HCT116 (cell line): ENCODE results near the gene GCAT. TPM values are rescaled to one million over a fixed set of nuclear protein-coding genes. Genes with fewer than 3 reads are reported as not detected.
A peak's percentile ranks its signal among the peaks of the same experiment; 100 is the strongest.

Experiments
- ATAC-seq: fragments of 200-7000 bp; cut with Tn5 transposase; 2 replicates; pipeline ENCODE4 v1.9.1; 2020; ENCODE audit warnings: mild to moderate bottlenecking, moderate library complexity
- Bru-seq: library from RNA; stranded (reverse); fragments of 400-500 nt; gene quantifications from one replicate; lab custom pipeline; 2021; lab: Mats Ljungman, UMichigan
- BruChase-seq, 2 experiments: library from RNA; stranded (reverse); fragments of 400-500 nt; gene quantifications; one replicate each; lab custom pipeline; 2021; lab: Mats Ljungman, UMichigan
- BruUV-seq: library from RNA; stranded (reverse); fragments of 400-500 nt; replicated peaks from 2 replicates; lab custom pipeline; 2021; lab: Mats Ljungman, UMichigan
- CTCF ChIA-PET: fragments of 300-600 bp; sonication (Branson Sonifier 250); formaldehyde crosslinking; loops from one replicate; lab custom pipeline; 2021; ENCODE audit warnings: antibody characterized with exemption; lab: Charles Lee
- POLR2A ChIA-PET: fragments of 300-600, 350-600 bp; sonication (Branson Sonifier 250); formaldehyde crosslinking; loops from one replicate; lab custom pipeline; 2021; ENCODE audit warnings: antibody characterized with exemption; lab: Charles Lee
- RAD21 ChIA-PET, 2 experiments: fragments of 300-600 bp; sonication (Branson Sonifier 250); formaldehyde crosslinking; loops; one replicate each; lab custom pipeline; 2023; ENCODE audit warnings: low total read pairs in 2 of 2; ENCODE audit not compliant: uncharacterized antibody in 2 of 2, unreplicated experiment in 2 of 2, low non-redundant PET in 1 of 2; lab: Charles Lee
- DNase-seq: peaks from one replicate; pipeline ENCODE4 v3.0.0-alpha.2; 2010; ENCODE audit warnings: low read depth, low spot score
- H2AFZ ChIP-seq: fragments of 200-600 bp; shearing (Covaris generic), sonication (generic); 2 replicates; pipeline ENCODE4 v1.6.1; 2017; ENCODE audit warnings: low read depth, mixed run types, mixed read lengths, antibody characterized with exemption, low read length; ENCODE audit not compliant: poor library complexity, severe bottlenecking
- H3K27ac ChIP-seq: 2 replicates; pipeline ENCODE4 v1.5.1; 2012; ENCODE audit warnings: low read depth, low read length
- H3K27me3 ChIP-seq: fragments of 200-600 bp; sonication (generic); 2 replicates; pipeline ENCODE4 v1.6.1; 2016; ENCODE audit warnings: mixed run types, low read length, mixed read lengths; ENCODE audit not compliant: insufficient read depth
- H3K36me3 ChIP-seq, 2 experiments: fragments of 200-500 bp in 1 of 2; fragments of 200-600 bp in 1 of 2; sonication (Bioruptor generic) in 1 of 2; sonication (generic) in 1 of 2; 2 replicates each; pipeline versions ENCODE4 v1.5.1 to v1.6.1; 2014 to 2016; ENCODE audit warnings: low read length in 2 of 2, inconsistent platforms in 1 of 2, mixed read lengths in 1 of 2, mixed run types in 1 of 2; ENCODE audit not compliant: insufficient read depth in 2 of 2, control insufficient read depth in 1 of 2
- H3K4me1 ChIP-seq, 2 experiments: fragments of 200-600 bp in 1 of 2; sonication (generic) in 1 of 2; 2 replicates each; pipeline versions ENCODE4 v1.5.1 to v1.6.1; 2012 to 2017; ENCODE audit warnings: low read length in 2 of 2, inconsistent platforms in 1 of 2, mild to moderate bottlenecking in 1 of 2, mixed read lengths in 1 of 2, mixed run types in 1 of 2, moderate library complexity in 1 of 2; ENCODE audit not compliant: insufficient read depth in 2 of 2, control insufficient read depth in 1 of 2
- H3K4me2 ChIP-seq: fragments of 200-600 bp; sonication (generic); 2 replicates; pipeline ENCODE4 v1.6.1; 2017; ENCODE audit warnings: mixed run types, low read length, mixed read lengths
- H3K4me3 ChIP-seq, 2 experiments: fragments of 200-600 bp in 1 of 2; sonication (generic) in 1 of 2; replicated peaks in 1 of 2; 2 replicates each; pipeline ENCODE4 v1.5.1; 2011 to 2016; ENCODE audit warnings: low read length in 2 of 2, control low read depth in 1 of 2, low read depth in 1 of 2, mild to moderate bottlenecking in 1 of 2, mixed read lengths in 1 of 2, mixed run types in 1 of 2
- H3K79me2 ChIP-seq: fragments of 200-600 bp; sonication (generic); 2 replicates; pipeline ENCODE4 v1.6.1; 2017; ENCODE audit warnings: mild to moderate bottlenecking, mixed run types, low read length, moderate library complexity, mixed read lengths; ENCODE audit not compliant: insufficient read depth
- H3K9ac ChIP-seq: fragments of 200-600 bp; sonication (generic); 2 replicates; pipeline ENCODE4 v1.6.1; 2016; ENCODE audit warnings: low read length, mixed read lengths
- H3K9me2 ChIP-seq: fragments of 200-600 bp; sonication (generic), shearing (Covaris generic); 2 replicates; pipeline ENCODE4 v1.6.1; 2017; ENCODE audit warnings: mixed run types, mild to moderate bottlenecking, moderate library complexity; ENCODE audit not compliant: insufficient read depth
- H3K9me3 ChIP-seq, 2 experiments: fragments of 200-500 bp in 1 of 2; fragments of 200-600 bp in 1 of 2; sonication (Bioruptor generic) in 1 of 2; sonication (generic) in 1 of 2; 2 replicates each; pipeline ENCODE4 v1.6.1; 2014 to 2017; ENCODE audit warnings: low read length in 2 of 2, mixed read lengths in 2 of 2, inconsistent platforms in 1 of 2, low read depth in 1 of 2, mild to moderate bottlenecking in 1 of 2, mixed run types in 1 of 2, moderate library complexity in 1 of 2; ENCODE audit not compliant: control insufficient read depth in 1 of 2, insufficient read depth in 1 of 2
- H4K20me1 ChIP-seq: fragments of 200-600 bp; sonication (generic), shearing (Covaris generic); 2 replicates; pipeline ENCODE4 v1.6.1; 2017; ENCODE audit warnings: mixed run types, mild to moderate bottlenecking, moderate library complexity; ENCODE audit not compliant: insufficient read depth
- CBX3 ChIP-seq: IDR thresholded peaks from 2 replicates; pipeline ENCODE4 v1.6.1; 2012; ENCODE audit warnings: low read depth
- CEBPB ChIP-seq: IDR thresholded peaks from 2 replicates; pipeline ENCODE4 v1.6.1; 2012; ENCODE audit warnings: low read depth
- ELF1 ChIP-seq: IDR thresholded peaks from 2 replicates; pipeline ENCODE4 v1.6.1; 2012; ENCODE audit warnings: low read depth, borderline replicate concordance
- EZH2 ChIP-seq: fragments of 200-600 bp; sonication (generic); IDR thresholded peaks from 2 replicates; pipeline ENCODE4 v1.6.1; 2017; ENCODE audit warnings: antibody characterized with exemption, mixed run types
- FOSL1 ChIP-seq: IDR thresholded peaks from 2 replicates; pipeline ENCODE4 v1.6.1; 2012; ENCODE audit warnings: low read depth
- JUND ChIP-seq: IDR thresholded peaks from 2 replicates; pipeline ENCODE4 v1.6.1; 2012
- POLR2A ChIP-seq: IDR thresholded peaks from 2 replicates; pipeline ENCODE4 v1.7.0; 2011; ENCODE audit warnings: borderline replicate concordance; ENCODE audit not compliant: insufficient read depth, insufficient read length; ENCODE audit errors: extremely low read depth
- POLR2AphosphoS5 ChIP-seq: IDR thresholded peaks from 2 replicates; pipeline ENCODE4 v1.6.1; 2011; ENCODE audit warnings: mild to moderate bottlenecking, low read depth, low read length, moderate library complexity
- RAD21 ChIP-seq: IDR thresholded peaks from 2 replicates; pipeline ENCODE4 v1.6.1; 2012; ENCODE audit warnings: low read depth, mild to moderate bottlenecking
- SIN3A ChIP-seq: IDR thresholded peaks from 2 replicates; pipeline ENCODE4 v1.6.1; 2012; ENCODE audit warnings: low read depth
- SP1 ChIP-seq: IDR thresholded peaks from 2 replicates; pipeline ENCODE4 v1.6.1; 2012; ENCODE audit warnings: low read depth
- SRF ChIP-seq: IDR thresholded peaks from 2 replicates; pipeline ENCODE4 v1.6.1; 2012; ENCODE audit warnings: low read depth
- TCF7L2 ChIP-seq: IDR thresholded peaks from 2 replicates; pipeline ENCODE4 v1.7.0; 2011; ENCODE audit warnings: borderline replicate concordance, inconsistent platforms; ENCODE audit not compliant: insufficient read depth, insufficient read length; ENCODE audit errors: extremely low read depth
- YY1 ChIP-seq: IDR thresholded peaks from 2 replicates; pipeline ENCODE4 v1.6.1; 2011; ENCODE audit warnings: low read length, low read depth, moderate library complexity, mild to moderate bottlenecking; ENCODE audit not compliant: insufficient replicate concordance; ENCODE audit errors: extremely low read depth
- ZNF274 ChIP-seq: fragments of 200-500 bp; sonication (Bioruptor generic); IDR thresholded peaks from 2 replicates; pipeline ENCODE4 v1.6.1; 2014; ENCODE audit warnings: mild to moderate bottlenecking, low read depth, low read length, inconsistent platforms
- intact Hi-C: fragments of 100-400 bp; cut with micrococcal nuclease; formaldehyde crosslinking; loops from 2 replicates; pipeline ENCODE4 v1.10.0; 2022
- long read RNA-seq: library from polyadenylated mRNA; unstranded; transcript quantifications from one replicate; pipeline ENCODE4 v2.0.0, GENCODE V29; 2021; ENCODE audit not compliant: unreplicated experiment
- polyA plus RNA-seq: library from polyadenylated mRNA; unstranded; fragments of >200 nt; gene quantifications from 2 replicates; pipeline ENCODE4 v1.2.1, GENCODE V29; 2012; ENCODE audit warnings: missing spikeins
- total RNA-seq: library from RNA; stranded (reverse); gene quantifications from one replicate; pipeline ENCODE4 v1.2.1, GENCODE V29; 2021; ENCODE audit not compliant: unreplicated experiment
- TF ChIP-seq, protein P1 (sequence below): IDR thresholded peaks from 2 replicates; pipeline ENCODE4 v1.6.1; 2012
- TF ChIP-seq, protein P2 (sequence below): IDR thresholded peaks from 2 replicates; pipeline ENCODE4 v1.6.1; 2011; ENCODE audit warnings: mild to moderate bottlenecking, low read length, moderate library complexity; ENCODE audit not compliant: insufficient replicate concordance; ENCODE audit errors: extremely low read depth
- TF ChIP-seq, protein P3 (sequence below): IDR thresholded peaks from 2 replicates; pipeline ENCODE4 v1.6.1; 2012

The GCAT gene
- total RNA-seq (88.7 TPM), Bru-seq, nascent RNA (percentile 72 among the genes with signal in this experiment), BruChase-seq, experiment 1, labeled RNA remaining after a 6-hour chase (percentile 55 among the genes with signal in this experiment), BruChase-seq, experiment 2, labeled RNA remaining after a 2-hour chase (percentile 56 among the genes with signal in this experiment)
- polyA plus RNA-seq = 92.9 and 111 TPM in 2 replicates
- long read RNA-seq, transcript GCAT-201 (9 exons, 1,497 nt) = major isoform, 100 of 183 reads
- long read RNA-seq, partial matches to known transcripts = 31 of 183 reads
- long read RNA-seq, other reads (novel, unspliced or antisense) = 52 of 183 reads

DNA sequence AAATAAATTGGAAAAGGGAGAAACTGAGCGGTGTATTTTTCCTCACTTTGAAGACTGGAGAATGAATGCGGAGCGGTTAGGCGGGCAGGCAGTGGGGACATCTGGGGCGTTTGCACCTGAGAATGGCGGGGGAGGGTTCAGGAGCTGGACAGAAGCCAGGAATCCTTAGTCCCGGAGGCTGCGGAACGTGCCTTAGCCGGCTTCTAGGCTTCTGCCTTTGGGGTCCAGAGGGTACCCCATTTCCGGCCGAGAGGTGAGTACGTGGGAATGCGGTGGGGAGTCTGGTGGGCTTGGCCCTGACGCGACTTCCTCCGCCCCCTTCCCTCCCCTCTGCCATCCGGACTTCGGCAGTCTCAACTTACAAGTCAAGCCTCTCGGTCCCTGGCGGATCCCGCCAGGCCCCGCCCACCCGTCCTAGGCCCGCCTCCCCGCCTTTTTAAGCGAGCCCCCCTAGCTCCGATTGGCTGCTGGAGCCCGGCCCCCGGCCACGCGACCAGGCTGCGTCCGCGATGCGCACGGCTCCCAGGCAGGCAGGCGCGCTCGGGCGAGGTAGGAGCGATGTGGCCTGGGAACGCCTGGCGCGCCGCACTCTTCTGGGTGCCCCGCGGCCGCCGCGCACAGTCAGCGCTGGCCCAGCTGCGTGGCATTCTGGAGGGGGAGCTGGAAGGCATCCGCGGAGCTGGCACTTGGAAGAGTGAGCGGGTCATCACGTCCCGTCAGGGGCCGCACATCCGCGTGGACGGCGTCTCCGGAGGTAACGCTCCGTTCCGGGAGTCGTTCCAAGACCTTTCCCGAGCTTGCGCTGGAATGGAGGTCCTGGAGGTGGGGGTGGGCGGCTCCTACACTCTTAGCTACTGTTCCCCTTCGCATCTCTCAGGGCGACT, at the start of gene GCAT:
Gene GCAT (plus strand): TSS at position 525 of the 884 bp plus-strand sequence. CDS start 34 bp downstream, at position 559.
- Histone ChIP-seq H4K20me1 (no peaks in the 10 kb centered on the region), H2AFZ (no peak within 1 kb of the TSS)
- RAD21 ChIA-PET = interaction anchor here in 1 of 2 experiments (1.2 kb wide), 1 partner anchor 25 kb away, joined by 4 read pairs; no protein-coding TSS in a partner anchor
- peak; percentile 98 for TF ChIP-seq SIN3A
- peak; percentile 75 for TF ChIP-seq CBX3
- peak; percentile 82 for TF ChIP-seq SP1
- no peak for TF ChIP-seq ZNF274
- TF ChIP-seq YY1 = no peak
- peak; percentile 85 for TF ChIP-seq SRF
- no peak for TF ChIP-seq EZH2
- peak; percentile 79 for TF ChIP-seq TCF7L2
- TF ChIP-seq, protein P1, sequence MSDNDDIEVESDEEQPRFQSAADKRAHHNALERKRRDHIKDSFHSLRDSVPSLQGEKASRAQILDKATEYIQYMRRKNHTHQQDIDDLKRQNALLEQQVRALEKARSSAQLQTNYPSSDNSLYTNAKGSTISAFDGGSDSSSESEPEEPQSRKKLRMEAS = peak; percentile 92
- peak; percentile 82 for TF ChIP-seq JUND
- peak; percentile 29 for TF ChIP-seq FOSL1
- TF ChIP-seq RAD21 = no peak
- TF ChIP-seq, protein P2, sequence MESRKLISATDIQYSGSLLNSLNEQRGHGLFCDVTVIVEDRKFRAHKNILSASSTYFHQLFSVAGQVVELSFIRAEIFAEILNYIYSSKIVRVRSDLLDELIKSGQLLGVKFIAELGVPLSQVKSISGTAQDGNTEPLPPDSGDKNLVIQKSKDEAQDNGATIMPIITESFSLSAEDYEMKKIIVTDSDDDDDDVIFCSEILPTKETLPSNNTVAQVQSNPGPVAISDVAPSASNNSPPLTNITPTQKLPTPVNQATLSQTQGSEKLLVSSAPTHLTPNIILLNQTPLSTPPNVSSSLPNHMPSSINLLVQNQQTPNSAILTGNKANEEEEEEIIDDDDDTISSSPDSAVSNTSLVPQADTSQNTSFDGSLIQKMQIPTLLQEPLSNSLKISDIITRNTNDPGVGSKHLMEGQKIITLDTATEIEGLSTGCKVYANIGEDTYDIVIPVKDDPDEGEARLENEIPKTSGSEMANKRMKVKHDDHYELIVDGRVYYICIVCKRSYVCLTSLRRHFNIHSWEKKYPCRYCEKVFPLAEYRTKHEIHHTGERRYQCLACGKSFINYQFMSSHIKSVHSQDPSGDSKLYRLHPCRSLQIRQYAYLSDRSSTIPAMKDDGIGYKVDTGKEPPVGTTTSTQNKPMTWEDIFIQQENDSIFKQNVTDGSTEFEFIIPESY = peak; percentile 58
- no peak; the same call in 1 of the 2 replicates for TF ChIP-seq ELF1
- TF ChIP-seq, protein P3, sequence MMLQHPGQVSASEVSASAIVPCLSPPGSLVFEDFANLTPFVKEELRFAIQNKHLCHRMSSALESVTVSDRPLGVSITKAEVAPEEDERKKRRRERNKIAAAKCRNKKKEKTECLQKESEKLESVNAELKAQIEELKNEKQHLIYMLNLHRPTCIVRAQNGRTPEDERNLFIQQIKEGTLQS = no peak
- TF ChIP-seq CEBPB = no peak; the same call in 1 of the 2 replicates
- TF ChIP-seq POLR2AphosphoS5 = peak; percentile 97
- peak; percentile 78 for TF ChIP-seq POLR2A

More for the DNA sequence above, at the start of gene GCAT:
- Histone ChIP-seq H3K9me2 (no peaks in the 10 kb centered on the region), H3K9me3 (no peaks in the 10 kb centered on the region), H3K4me3 (peak within 1 kb of the TSS; percentile 80 to 95), H3K27me3 (no peaks in the 10 kb centered on the region), H3K36me3 (no peaks in the 10 kb centered on the region), H3K79me2 (peaks cover 52% of the 10 kb centered on the region), H3K9ac (peak within 1 kb of the TSS; percentile 98), H3K4me1 (peaks cover 15 to 60% of the 10 kb centered on the region in 2 experiments; a peak in 3 of 4 replicates), H3K27ac (peak within 1 kb of the TSS; percentile 87), H3K4me2 (peak within 1 kb of the TSS; percentile 91)
- ChIA-PET POLR2A (interaction anchor here (0.6 to 4.3 kb wide), 31 partner anchors 8 to 1406 kb away, joined by 3 to 41 read pairs (median 4); partner anchors contain the start of genes ANKRD54, C22orf23, GALR3 and GGA1), CTCF (interaction anchor here (0.8 to 1.9 kb wide), 5 partner anchors 10 to 164 kb away, joined by 3 to 17 read pairs (median 5); partner anchors contain the start of gene GALR3)
- BruUV-seq = no TSS peak
- peak; percentile 81 for ATAC-seq
- intact Hi-C loops = loop anchor here (5.0 kb wide), 1 partner anchor 200 kb away; the partner anchor contains the start of gene GGA1
- peak; percentile 95 for DNase-seq
